HL-60/S4 treated with retinoic acid at 250 ng/mL for 4 days and 3 days (cell line): ENCODE results near the gene TP53BP2.
"Not testable (repeated sequence)": the region's sequence is repeated elsewhere in the genome, so short reads cannot be mapped to it uniquely, and the experiment has no call there.

Source experiments
- in situ Hi-C: fragments of 300-500 bp; cut with MboI; formaldehyde crosslinking; loops from 2 replicates; pipeline ENCODE4 v1.7.0; 2022; ENCODE audit warnings: low sequenced_read_pairs

TP53BP2 gene

GRCh38 chr1:223853275-223853674 is 7.5 kb upstream of the TP53BP2 start:
- in situ Hi-C loops = no loop called here

GRCh38 chr1:223852337-223852736 is 6.6 kb upstream of the TP53BP2 start:
- in situ Hi-C loops = no loop called here

GRCh38 chr1:223849352-223850254 is 3.9 kb upstream of the TP53BP2 start:
- in situ Hi-C loops = no loop called here

GRCh38 chr1:223848536-223848935 is 2.8 kb upstream of the TP53BP2 start:
- in situ Hi-C loops = no loop called here

- in situ Hi-C loops = no loop called here
Observed at GRCh38 chr1:223847781-223848345, 2.1 kb upstream of the TP53BP2 start.

GRCh38 chr1:223845037-223845809 is 524 bp downstream of the TP53BP2 start:
- in situ Hi-C loops = no loop called here

GRCh38 chr1:223844787-223845036 is 1.0 kb downstream of the TP53BP2 start:
- in situ Hi-C loops = no loop called here

- in situ Hi-C loops = no loop called here
Observed at GRCh38 chr1:223843934-223844786, 1.6 kb downstream of the TP53BP2 start.

- in situ Hi-C loops = no loop called here
Observed at GRCh38 chr1:223842784-223843183, 3.0 kb downstream of the TP53BP2 start.

GRCh38 chr1:223841977-223842623 is 3.6 kb downstream of the TP53BP2 start:
- in situ Hi-C loops = not testable (repeated sequence)

- in situ Hi-C loops = no loop called here
Observed at GRCh38 chr1:223840254-223840653, 5.5 kb downstream of the TP53BP2 start.

- in situ Hi-C loops = no loop called here
Observed at GRCh38 chr1:223838125-223838854, 7.5 kb downstream of the TP53BP2 start.

GRCh38 chr1:223837687-223838086 is 8.1 kb downstream of the TP53BP2 start:
- in situ Hi-C loops = no loop called here

GRCh38 chr1:223837206-223837605 is 8.5 kb downstream of the TP53BP2 start:
- in situ Hi-C loops = no loop called here

- in situ Hi-C loops = no loop called here
Observed at GRCh38 chr1:223836586-223836985, 9.2 kb downstream of the TP53BP2 start.

- in situ Hi-C loops = no loop called here
Observed at GRCh38 chr1:223835754-223836153, 10.0 kb downstream of the TP53BP2 start.

- in situ Hi-C loops = no loop called here
Observed at GRCh38 chr1:223834660-223835263, 11.0 kb downstream of the TP53BP2 start.

GRCh38 chr1:223833948-223834347 is 11.8 kb downstream of the TP53BP2 start:
- in situ Hi-C loops = no loop called here

- in situ Hi-C loops = no loop called here
Observed at GRCh38 chr1:223832637-223832943, 13.2 kb downstream of the TP53BP2 start.
